Sigmoid colon (tissue), 7 donors: ENCODE data around the gene SLC44A1. TPM values are rescaled to one million over a fixed set of nuclear protein-coding genes. Genes with fewer than 3 reads are reported as not detected.
"Not testable (repeated sequence)": the region's sequence is repeated elsewhere in the genome, so short reads cannot be mapped to it uniquely, and the experiment has no call there.

Experiments
- DNase-seq: peaks from one replicate; pipeline ENCODE4 v3.0.0-alpha.2; 2019
- H3K27ac ChIP-seq, 4 donors: fragments of 200-600 bp; sonication (generic); one replicate each; pipeline ENCODE4 v1.5.1; 2016 to 2019; ENCODE audit warnings: mild to moderate bottlenecking in 1 of 4
- H3K27me3 ChIP-seq, 3 donors: fragments of 200-600 bp; sonication (generic); one replicate each; pipeline ENCODE4 v1.5.1; 2019; ENCODE audit warnings: mild to moderate bottlenecking in 1 of 3
- H3K36me3 ChIP-seq, 4 donors: fragments of 200-600 bp; sonication (generic); one replicate each; pipeline ENCODE4 v1.5.1; 2016 to 2019
- H3K4me1 ChIP-seq, 4 donors: fragments of 200-600 bp; sonication (generic); one replicate each; pipeline ENCODE4 v1.5.1; 2017 to 2019
- H3K4me3 ChIP-seq, 4 donors: fragments of 200-600 bp; sonication (generic); one replicate each; pipeline ENCODE4 v1.5.1; 2017 to 2019; ENCODE audit warnings: mild to moderate bottlenecking in 2 of 4, moderate library complexity in 1 of 4
- H3K9me3 ChIP-seq, 4 donors: fragments of 200-600 bp in 3 of 4; sonication (generic) in 3 of 4; one replicate each; pipeline versions ENCODE4 v1.5.1 to v1.6.1; 2013 to 2019
- EP300 ChIP-seq, 4 donors: sonication (generic); formaldehyde crosslinking; IDR thresholded peaks; one replicate each; pipeline ENCODE4 v1.6.1; 2017; ENCODE audit warnings: antibody characterized with exemption in 4 of 4
- POLR2A ChIP-seq, 2 donors: fragments of 450-650 bp; IDR thresholded peaks; one replicate each; pipeline ENCODE4 v1.6.1; 2016; ENCODE audit warnings: antibody characterized with exemption in 2 of 2, mild to moderate bottlenecking in 2 of 2, moderate library complexity in 2 of 2
- POLR2AphosphoS5 ChIP-seq, 4 donors: sonication (generic); formaldehyde crosslinking; IDR thresholded peaks; one replicate each; pipeline ENCODE4 v1.6.1; 2017; ENCODE audit warnings: antibody characterized with exemption in 4 of 4
- WGBS, 2 donors: extraction: QIAGEN DNeasy Blood & Tissue Kit; methylation state at CpG; one replicate each; pipeline ENCODE4 v1.1.7; 2013; 5-methylcytosine and 5-hydroxymethylcytosine counted together
- intact Hi-C: fragments of 100-400 bp; cut with DNase I; formaldehyde crosslinking; loops from one replicate; pipeline ENCODE4 v1.15.1; 2023
- polyA plus RNA-seq, 3 donors: library from polyadenylated mRNA; stranded (reverse); fragments of 200-250 nt; gene quantifications; one replicate each; pipeline ENCODE4 v1.2.3, GENCODE V29; 2013
- total RNA-seq, 4 donors: library from RNA; depleted of rRNA; stranded (reverse); fragments of >200 nt; gene quantifications; one replicate each; pipeline ENCODE4 v1.1.0, GENCODE V29; 2016
- TF ChIP-seq, protein P1 (sequence below), 4 experiments: fragments of 450-650 bp in 3 of 4; fragments of 200-600 bp in 1 of 4; IDR thresholded peaks; one replicate each; pipeline ENCODE4 v1.5.1; 2016 to 2019; ENCODE audit warnings: antibody characterized with exemption in 4 of 4, mild to moderate bottlenecking in 3 of 4, moderate library complexity in 2 of 4
- donor health status: healthy with polysubstance abuse.
- donor health status: Bipolar disorder and iron deficiency.
- donor health status: healthy.

Gene SLC44A1
- total and polyA plus RNA-seq, 7 donors, result 11.4 to 35.4 (median 25.2) TPM

- intact Hi-C loops, result no loop called here
- Histone ChIP-seq H3K4me1 (peaks cover 0 to 15% (median 5%) of the 10 kb centered on the region in 4 donors), H3K9me3 (no peaks in the 10 kb centered on the region), H3K27ac (no peak overlapping the region), H3K4me3 (no peak overlapping the region), H3K27me3 (no peaks in the 10 kb centered on the region), H3K36me3 (no peaks in the 10 kb centered on the region)
- no peak for DNase-seq
- WGBS, 2 donors, result 91 to 93% methylated on average over 8 of the region's 8 CpGs
- no peak for TF ChIP-seq POLR2A (IDR thresholded peaks at IDR 0.05)
- TF ChIP-seq, protein P1, sequence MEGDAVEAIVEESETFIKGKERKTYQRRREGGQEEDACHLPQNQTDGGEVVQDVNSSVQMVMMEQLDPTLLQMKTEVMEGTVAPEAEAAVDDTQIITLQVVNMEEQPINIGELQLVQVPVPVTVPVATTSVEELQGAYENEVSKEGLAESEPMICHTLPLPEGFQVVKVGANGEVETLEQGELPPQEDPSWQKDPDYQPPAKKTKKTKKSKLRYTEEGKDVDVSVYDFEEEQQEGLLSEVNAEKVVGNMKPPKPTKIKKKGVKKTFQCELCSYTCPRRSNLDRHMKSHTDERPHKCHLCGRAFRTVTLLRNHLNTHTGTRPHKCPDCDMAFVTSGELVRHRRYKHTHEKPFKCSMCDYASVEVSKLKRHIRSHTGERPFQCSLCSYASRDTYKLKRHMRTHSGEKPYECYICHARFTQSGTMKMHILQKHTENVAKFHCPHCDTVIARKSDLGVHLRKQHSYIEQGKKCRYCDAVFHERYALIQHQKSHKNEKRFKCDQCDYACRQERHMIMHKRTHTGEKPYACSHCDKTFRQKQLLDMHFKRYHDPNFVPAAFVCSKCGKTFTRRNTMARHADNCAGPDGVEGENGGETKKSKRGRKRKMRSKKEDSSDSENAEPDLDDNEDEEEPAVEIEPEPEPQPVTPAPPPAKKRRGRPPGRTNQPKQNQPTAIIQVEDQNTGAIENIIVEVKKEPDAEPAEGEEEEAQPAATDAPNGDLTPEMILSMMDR (IDR thresholded peaks at IDR 0.05), result no peak
- TF ChIP-seq POLR2AphosphoS5 (IDR thresholded peaks at IDR 0.05), result no peak
- TF ChIP-seq EP300 (IDR thresholded peaks at IDR 0.05), result no peak
These were observed 6.7 kb downstream of the SLC44A1 start for GRCh38 chr9:105251133-105251532.

DNA sequence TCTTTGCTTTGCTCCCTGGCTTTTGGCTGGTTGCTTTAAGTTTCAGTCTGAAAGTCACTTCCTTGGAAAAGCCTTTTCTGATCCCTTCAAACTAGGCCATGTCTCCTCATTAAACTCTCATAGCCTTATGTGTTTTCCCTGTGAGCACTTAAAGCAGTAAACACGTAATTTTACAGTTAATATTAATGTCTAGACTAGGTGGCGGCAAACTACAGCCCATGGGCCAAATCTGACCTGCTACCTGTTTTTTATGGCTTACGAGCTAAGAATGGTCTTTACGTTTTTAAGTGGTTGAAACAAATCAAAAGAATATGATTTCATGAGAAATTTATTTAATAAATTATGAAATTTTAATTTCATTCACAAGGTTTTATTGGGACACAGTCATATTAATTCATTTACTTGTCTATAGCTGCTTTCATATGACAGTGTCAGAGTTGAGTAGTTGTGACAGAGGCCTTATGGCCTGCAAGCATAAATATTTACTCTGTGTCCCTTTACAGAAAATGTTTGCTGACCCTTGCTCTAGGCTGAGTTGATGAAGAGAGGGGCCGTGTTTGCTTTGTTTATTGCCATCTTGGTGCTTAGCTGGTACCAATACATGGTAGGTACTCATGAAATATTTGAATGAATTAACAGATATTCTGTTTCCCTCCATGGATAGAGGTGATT is 7.4 kb downstream of the SLC44A1 start:
- H3K27ac ChIP-seq, result peak overlapping the region in 1 of 4 donors; percentile 5
- TF ChIP-seq, protein P1 (IDR thresholded peaks at IDR 0.05), result no peak
- TF ChIP-seq POLR2A (IDR thresholded peaks at IDR 0.05), result no peak
- TF ChIP-seq EP300 (IDR thresholded peaks at IDR 0.05), result no peak
- no peak for TF ChIP-seq POLR2AphosphoS5 (IDR thresholded peaks at IDR 0.05)
- DNase-seq, result no peak
- WGBS, 2 donors, result 27 to 72% methylated on average over 5 of the region's 5 CpGs
- no peaks in the 10 kb centered on the region for H3K9me3 ChIP-seq
- H3K27me3 ChIP-seq, result no peaks in the 10 kb centered on the region
- H3K4me3 ChIP-seq, result no peak overlapping the region
- no peaks in the 10 kb centered on the region for H3K36me3 ChIP-seq
- peaks cover 0 to 8% (median 2%) of the 10 kb centered on the region in 4 donors for H3K4me1 ChIP-seq
- intact Hi-C loops, result no loop called here

- H3K4me1 ChIP-seq, result peaks cover 0 to 13% (median 0%) of the 10 kb centered on the region in 4 donors
- TF ChIP-seq POLR2AphosphoS5 (IDR thresholded peaks at IDR 0.05), result no peak
- TF ChIP-seq, protein P1 (IDR thresholded peaks at IDR 0.05), result no peak
- no peak for TF ChIP-seq EP300 (IDR thresholded peaks at IDR 0.05)
- no peak for TF ChIP-seq POLR2A (IDR thresholded peaks at IDR 0.05)
- H3K4me3 ChIP-seq, result no peak overlapping the region
- no peaks in the 10 kb centered on the region for H3K9me3 ChIP-seq
- H3K36me3 ChIP-seq, result no peaks in the 10 kb centered on the region
- no peaks in the 10 kb centered on the region for H3K27me3 ChIP-seq
- H3K27ac ChIP-seq, result peak overlapping the region in 1 of 4 donors; percentile 5
- WGBS, 2 donors, result 13 to 71% methylated on average over 5 of the region's 5 CpGs
- no peak for DNase-seq
- intact Hi-C loops, result no loop called here
These were observed 7.9 kb downstream of the SLC44A1 start for GRCh38 chr9:105252405-105252756.

GRCh38 chr9:105254226-105254625 is 9.8 kb downstream of the SLC44A1 start:
- Histone ChIP-seq H3K4me3 (no peak overlapping the region), H3K27me3 (no peaks in the 10 kb centered on the region), H3K36me3 (no peaks in the 10 kb centered on the region), H3K9me3 (no peaks in the 10 kb centered on the region), H3K27ac (no peak overlapping the region), H3K4me1 (peaks cover 0 to 23% (median 8%) of the 10 kb centered on the region in 4 donors)
- 31 to 77% methylated on average over 4 of the region's 4 CpGs for WGBS, 2 donors
- no peak for DNase-seq
- intact Hi-C loops, result no loop called here
- no peak for TF ChIP-seq EP300 (IDR thresholded peaks at IDR 0.05)
- TF ChIP-seq, protein P1 (IDR thresholded peaks at IDR 0.05), result no peak
- TF ChIP-seq POLR2A (IDR thresholded peaks at IDR 0.05), result no peak
- no peak for TF ChIP-seq POLR2AphosphoS5 (IDR thresholded peaks at IDR 0.05)

DNA sequence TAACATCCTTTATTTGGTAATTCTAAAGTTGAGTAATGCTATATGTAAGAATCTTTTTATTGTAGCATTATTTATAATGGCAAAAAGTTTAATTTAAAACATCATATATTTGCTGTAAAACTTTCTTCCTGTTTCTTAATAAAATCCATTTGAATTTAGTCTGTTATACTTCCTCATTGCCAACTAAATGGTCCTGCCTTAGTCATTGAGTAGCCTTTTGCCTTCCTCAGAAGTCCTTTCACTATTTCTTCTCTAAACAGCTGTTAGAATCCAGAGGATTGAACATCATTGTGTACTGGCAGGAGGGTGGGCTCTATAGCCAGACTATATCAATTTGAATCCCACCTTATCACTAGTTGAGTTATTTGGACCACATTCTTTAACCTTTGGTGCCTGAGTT is 11.0 kb downstream of the SLC44A1 start:
- intact Hi-C loops, result no loop called here
- H3K27ac ChIP-seq, result no peak overlapping the region
- H3K27me3 ChIP-seq, result no peaks in the 10 kb centered on the region
- peaks cover 0 to 35% (median 13%) of the 10 kb centered on the region in 4 donors for H3K4me1 ChIP-seq
- H3K9me3 ChIP-seq, result no peaks in the 10 kb centered on the region
- no peaks in the 10 kb centered on the region for H3K36me3 ChIP-seq
- TF ChIP-seq, protein P1 (IDR thresholded peaks at IDR 0.05), result no peak
- TF ChIP-seq POLR2A (IDR thresholded peaks at IDR 0.05), result no peak
- no peak for TF ChIP-seq POLR2AphosphoS5 (IDR thresholded peaks at IDR 0.05)
- no peak for TF ChIP-seq EP300 (IDR thresholded peaks at IDR 0.05)
- no peak overlapping the region for H3K4me3 ChIP-seq
- DNase-seq, result no peak

GRCh38 chr9:105256569-105256968 is 12.1 kb downstream of the SLC44A1 start:
- H3K4me1 ChIP-seq, result peaks cover 0 to 38% (median 13%) of the 10 kb centered on the region in 4 donors
- H3K36me3 ChIP-seq, H3K9me3 ChIP-seq, DNase-seq, H3K27ac ChIP-seq, intact Hi-C loops, H3K4me3 ChIP-seq, H3K27me3 ChIP-seq: not testable (repeated sequence)
- WGBS, 2 donors, result 97% methylated on average over 4 of the region's 4 CpGs
